Amniotic stem cell (primary cell): ENCODE measurements around the gene PPP1R3G.
"Not testable (repeated sequence)": the region's sequence is repeated elsewhere in the genome, so short reads cannot be mapped to it uniquely, and the experiment has no call there.

Experiments
- DNase-seq: peaks from one replicate; lab custom pipeline; 2025; lab: John Stamatoyannopoulos, UW

The PPP1R3G gene

DNA sequence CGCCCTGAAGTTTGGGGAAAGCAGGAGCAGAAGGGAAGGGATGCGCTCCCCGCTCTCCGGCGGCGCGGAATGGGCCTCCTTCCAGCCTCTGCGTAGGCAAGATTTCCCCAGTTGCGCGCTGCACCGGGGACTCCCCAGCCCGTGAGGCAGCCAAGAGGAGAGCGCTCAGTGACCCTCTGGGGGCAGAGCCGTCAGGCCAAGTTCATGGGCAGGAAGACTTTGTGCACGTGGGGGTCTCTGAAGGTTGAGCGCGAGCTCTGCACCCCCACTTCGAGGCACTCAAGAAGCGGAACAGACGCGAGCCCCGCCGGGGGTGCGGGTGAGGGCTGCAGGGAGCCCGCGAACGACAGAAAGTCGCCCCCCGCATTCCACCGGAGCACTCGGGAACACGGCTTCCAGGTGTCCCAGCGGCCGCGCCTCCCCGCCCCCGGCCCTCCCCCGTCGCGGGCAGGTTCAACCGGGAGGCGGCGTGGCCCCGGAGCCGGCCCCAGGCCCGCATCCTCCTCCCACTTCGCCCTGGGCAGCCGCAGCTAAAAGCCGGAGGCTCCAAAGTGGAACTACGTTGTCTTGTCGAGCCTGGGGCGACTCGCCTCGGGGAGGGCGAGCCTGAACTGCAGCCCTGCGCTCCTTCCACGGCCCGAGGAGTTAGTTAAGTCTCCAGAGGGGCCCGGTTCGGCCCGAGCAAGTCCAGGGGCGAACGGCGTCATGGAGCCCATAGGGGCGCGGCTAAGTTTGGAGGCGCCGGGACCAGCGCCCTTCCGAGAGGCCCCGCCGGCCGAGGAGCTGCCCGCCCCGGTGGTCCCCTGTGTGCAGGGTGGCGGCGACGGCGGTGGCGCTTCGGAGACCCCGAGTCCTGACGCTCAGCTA lies at the start of gene PPP1R3G:
PPP1R3G (plus strand) TSS at position 561 of the 867 bp plus-strand sequence; CDS start at position 706, 145 bp downstream.
- DNase-seq: no peak

DNA sequence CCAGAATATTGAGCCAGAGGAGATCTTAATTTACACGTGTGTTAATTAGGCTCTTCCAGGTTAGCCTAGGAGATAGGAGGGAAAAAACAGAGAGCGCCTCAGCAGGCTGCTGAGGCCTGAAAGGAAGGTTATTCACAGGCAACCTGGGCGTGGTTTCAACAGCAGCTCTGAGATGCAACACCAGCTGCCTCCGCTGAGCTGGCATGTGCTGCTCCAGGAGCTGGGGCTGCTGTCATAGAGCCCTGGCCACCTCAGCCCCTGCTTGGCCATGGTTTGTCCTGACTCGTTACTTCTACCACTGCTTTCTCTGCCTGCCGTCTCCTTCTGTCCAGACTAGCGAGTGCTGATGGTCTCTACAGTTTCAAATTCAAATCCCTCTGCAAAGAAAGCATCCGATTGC lies 48.9 kb upstream of the PPP1R3G start:
- no peak for DNase-seq

DNA sequence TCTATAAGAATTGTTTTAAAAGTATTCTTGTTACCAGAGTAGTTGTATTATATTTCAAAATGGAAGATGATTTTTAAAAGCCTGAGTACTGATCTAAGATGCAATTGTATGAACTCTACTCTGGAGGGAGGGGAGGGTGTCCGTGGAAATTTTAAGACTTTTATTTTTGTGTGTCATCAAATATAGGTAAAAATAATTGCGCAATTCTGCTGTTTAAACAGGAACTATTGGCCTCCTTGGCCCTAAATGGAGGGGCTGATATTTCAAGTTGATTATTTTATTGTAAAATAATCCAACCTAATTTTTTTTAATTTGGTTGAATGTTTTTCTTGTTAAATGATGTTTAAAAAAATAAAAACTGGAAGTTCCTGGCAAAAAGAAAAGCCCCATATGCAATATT lies 43.2 kb upstream of the PPP1R3G start:
- no peak for DNase-seq

DNA sequence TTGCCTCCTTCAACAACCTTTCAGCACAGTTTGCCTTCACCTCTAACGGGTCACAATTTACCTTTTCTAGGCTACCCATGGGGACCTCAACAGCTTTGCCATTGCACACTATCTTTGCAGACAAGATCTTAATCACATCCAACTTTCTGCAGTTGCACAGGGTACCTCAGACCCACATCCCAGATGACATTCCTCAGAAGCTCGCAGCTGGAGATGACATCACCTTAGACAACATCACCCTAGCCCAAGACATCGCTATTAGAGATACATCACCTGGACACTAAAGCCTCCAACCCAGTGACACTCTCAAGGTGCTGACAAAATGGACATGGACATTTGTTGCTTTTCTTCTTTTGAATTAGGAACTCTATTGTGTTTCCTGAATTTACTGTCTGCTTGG lies 42.7 kb upstream of the PPP1R3G start:
- DNase-seq: no peak

DNA sequence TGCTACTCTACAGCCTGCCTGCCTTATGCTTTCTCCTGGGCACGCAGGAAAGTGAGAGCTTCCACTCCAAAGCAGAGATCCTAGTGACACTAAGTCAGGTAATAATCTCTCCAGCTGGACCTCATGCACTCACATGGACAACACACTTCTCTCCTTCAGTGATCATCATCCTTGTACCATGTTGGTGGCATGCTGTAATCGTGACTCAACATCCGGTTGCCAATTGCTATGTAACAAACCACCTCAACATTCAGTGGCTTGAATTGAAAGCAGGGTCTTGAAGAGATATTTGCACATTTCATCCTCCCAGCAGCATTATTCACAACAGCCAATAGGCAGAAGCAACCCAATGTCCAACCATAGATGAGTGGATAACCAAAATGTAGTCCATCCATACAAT lies 40.3 kb upstream of the PPP1R3G start:
- DNase-seq: no peak

DNA sequence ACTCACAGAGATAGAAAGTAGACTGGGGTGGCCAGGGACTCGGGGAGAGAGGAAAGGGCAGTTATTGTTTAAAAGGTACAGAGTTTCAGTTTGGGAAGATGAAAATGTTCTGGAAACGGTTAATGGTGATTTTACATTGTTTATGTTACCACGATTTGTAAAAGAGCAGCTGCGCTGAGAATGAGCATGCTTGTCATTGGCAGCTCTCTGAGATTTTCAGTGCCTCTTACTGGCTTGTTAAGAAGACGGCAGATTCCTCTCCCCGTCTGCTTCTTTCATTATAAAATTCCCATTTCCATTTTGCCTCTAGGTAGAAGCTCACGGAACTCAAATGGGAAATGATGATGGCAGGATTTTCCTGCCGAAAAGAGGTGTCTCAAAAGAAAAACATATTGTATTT lies 39.7 kb upstream of the PPP1R3G start:
- no peak for DNase-seq

DNA sequence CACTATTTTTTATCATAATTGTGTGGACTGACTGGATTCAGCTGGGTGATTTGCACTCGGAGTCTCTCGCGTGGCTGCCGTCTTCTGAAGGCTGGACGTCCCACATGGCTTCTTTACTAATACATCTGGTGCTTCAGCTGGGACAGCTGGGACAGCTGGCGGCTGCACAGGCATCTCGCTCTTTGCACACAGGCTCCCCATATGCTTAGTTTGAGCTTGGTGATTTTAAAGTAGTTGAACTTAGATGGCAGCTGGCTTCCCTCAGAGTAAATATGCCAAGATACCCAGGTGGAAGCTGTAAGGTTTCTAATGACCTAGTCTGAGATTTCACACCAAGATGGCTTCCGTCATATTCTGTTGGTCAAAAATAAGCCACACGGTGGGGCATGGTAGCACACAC lies 38.7 kb upstream of the PPP1R3G start:
- DNase-seq: no peak

DNA sequence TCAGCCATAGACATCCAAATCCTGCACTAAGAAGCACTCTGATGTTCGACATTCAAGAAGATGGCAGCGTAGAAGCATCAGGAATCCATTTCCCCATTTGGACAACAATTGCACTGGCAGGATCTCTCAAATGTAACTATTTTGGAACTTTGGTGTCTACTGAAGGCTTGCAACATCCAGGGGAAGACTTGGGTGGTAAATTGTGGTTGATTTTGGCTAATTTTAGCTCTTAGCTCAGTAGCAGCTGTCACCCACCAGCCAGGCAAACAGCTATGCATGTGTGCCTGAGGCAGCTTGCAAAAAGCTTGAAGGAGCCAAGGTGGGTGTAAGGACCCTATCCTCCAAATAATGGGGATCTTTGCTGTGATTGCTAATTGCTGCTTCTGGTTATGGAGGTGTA lies 35.1 kb upstream of the PPP1R3G start:
- no peak for DNase-seq

DNA sequence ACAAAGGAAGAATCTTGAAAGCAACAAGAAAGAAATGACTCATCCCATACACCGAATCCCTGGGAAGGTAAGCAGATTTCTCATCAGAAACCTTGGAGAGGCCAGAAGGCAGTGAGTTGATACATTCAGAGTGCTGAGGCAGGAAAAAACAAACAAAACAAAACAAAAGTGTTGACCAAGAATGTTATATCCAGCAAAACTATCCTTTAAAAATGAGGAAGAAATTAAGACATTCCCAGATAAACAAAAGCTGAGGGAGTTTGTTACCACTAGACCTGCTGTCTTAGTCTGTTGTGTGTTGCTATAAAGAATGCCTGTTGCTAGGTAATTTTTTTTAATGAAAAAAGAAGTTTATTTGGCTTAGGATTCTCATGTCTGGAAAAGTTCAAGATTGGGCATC lies 33.7 kb upstream of the PPP1R3G start:
- DNase-seq: no peak

DNA sequence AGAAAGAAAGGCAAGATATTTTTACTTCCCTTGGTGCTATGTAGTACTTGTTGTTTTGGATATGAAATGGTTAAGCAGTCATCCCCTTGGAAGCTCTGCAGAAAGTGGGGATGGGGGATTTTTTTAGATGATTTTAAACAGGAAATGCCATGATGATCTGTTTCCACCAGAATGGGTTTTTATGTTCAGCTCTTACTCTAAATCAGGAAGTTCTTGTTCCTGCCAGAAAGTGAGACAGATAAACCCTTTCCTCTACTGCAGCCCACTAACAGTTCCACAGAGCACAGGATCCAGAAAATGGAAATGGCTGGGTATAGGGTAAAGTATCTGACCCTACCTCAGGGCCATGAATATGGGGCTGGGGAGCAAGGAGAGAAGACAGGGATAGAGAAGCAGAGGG lies 32.1 kb upstream of the PPP1R3G start:
- DNase-seq: no peak

DNA sequence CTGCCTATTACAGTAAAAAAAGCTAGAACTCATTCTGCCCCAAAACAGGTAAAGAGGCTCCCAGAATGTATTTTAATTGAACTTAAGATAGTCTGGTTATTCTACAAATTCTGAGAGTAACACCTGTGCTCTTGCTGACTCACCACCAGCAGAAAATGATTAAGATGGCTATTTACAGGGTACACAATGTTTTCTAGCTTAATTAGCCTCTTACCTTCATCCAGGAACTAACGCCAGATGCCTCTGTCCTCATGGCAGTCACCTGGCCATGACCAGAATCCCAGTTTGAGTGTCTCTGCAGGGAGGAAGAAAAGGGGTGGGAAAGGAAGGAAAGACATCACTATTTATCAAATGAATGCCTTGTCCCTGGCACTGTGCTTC lies 31.3 kb upstream of the PPP1R3G start:
- DNase-seq: no peak

DNA sequence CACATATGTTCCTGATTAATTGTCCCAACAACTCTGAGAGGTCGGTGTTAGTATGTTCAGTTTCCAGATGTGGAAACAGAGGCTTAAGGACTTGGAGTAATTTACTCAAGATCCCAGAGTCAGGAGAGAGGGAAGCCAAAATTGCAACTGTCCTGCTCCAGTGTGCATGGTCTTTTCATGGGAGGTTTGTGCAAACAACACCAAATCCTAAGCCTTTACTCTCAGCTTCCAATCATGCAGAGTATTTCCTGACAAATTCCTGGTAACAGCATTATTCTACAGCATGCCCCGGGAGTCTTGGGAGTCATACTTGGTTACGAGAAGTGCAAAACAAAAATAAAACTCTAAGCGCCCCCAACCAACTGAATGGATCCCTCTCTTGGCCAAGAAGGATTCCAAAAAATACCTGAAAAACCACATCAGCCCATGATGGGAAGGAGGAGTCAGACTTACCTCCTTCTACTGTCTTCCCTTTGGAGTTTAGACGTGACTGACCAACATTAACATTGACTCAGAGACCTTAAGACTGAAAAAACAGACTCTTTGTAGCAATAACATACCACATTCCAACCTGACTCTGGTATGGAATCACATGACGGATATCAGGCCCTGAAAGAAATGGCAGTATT lies 30.8 kb upstream of the PPP1R3G start:
- DNase-seq: no peak

DNA sequence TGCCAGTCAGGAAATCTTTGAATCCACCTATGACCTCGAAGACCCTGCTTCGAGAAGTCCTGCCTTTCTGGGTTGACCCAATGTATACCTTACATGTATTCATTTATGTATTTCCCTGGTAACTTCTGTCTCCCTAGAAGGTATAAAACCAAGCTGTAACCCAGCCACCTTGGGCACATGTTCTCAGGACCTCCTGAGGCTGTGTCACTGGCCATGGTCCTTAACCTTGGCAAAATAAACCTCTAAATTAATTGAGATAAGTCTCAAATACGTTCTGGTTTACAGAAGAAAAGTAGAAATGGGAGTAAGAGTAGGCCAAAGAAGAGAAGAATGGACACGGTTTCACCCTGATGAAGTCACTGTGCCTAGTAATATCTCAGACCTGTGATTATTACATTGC lies 30.0 kb upstream of the PPP1R3G start:
- no peak for DNase-seq

DNA sequence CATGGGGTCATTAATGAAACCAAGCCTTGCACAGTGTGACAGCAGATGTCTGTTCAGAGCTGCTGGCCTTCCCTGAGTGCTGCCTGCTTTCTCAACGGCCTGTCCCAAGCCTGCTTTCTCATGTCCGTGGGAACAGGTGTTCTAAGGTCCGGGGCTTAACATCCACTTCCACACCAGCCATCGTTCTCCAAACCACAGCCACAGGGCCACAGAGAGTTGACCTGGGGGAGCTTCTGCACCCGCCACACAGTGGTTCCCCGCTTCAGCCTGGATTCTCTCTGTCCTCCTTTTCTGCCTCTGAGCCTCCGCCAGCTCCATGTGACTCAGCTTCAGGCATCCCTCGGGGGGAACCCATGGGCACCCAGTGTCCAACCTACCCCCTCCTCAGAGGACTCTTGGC lies 26.9 kb upstream of the PPP1R3G start:
- no peak for DNase-seq

DNA sequence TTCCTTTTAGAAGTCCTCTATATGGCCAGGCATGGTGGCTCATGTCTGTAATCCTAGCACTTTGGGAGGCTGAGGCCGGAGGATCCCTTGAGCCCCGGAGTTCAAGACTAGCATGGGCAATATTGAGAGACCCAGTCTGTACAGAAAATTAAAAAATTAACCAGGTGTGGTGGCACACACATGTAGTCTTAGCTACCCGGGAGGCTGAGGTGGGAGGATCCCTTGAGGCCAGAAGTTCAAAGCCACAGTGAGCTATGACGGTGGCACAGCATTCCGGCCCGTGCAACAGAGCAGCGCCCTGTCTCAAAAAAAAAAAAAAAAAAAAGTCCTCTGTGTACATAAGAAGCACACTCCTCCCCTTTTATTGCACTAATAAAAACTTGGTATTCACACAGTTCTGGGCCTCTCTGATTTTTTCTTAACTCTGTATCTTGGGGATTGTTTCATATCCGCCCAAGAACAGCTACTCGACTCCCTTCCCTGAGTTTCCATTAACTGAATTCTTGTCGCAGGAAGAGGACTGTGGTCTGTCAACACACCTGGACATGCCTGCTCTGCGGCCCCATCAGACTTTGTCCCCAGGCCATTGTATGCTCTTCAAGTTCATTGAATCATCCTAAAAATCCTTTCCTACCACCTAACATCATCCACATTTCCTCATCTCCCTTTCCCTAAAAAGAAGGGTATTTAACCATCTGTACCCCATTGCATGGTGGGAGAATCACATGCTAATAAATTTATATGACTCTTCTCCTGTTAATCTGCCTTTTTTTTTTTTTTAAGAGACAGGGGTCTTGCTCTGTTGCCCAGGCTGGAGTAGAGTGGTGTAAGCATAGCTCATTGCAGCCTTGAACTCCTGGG lies 25.9 kb upstream of the PPP1R3G start:
- no peak for DNase-seq

DNA sequence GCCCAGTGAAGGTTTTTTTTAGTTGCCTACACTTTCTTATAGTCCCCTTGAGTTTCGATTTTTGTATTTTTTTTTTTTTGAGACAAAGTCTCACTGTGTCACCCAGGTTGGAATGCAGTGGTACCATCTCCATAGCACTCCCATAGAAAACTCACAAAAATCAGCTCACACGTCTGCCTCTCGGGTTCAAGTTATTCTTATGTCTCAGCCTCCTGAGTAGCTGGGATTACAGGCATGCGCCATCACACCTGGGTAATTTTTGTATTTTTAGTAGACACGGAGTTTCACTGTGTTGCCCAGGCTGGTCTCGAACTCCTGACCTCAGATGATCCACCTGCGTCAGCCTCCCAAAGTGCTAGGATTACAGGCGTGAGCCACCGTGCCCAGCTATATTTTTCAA lies 24.7 kb upstream of the PPP1R3G start:
- DNase-seq: not testable (repeated sequence)

DNA sequence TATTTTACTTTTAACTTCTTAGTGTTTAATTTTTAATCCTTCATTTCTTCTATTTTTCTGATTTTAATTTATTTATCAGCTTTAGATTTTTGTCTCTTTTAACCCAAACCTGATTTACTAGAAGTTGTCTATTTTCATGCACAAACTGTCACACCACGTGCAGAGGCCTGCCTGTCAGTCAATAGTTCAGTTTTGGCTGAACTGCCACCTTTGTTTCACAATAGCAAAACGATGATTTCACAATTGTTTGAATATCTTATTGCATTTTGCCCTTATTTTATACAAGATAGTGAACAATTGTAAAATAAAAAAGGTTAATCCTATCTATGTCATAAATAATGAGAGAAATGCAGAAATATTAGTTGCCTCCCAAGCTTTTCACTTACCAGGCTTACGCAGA lies 24.0 kb upstream of the PPP1R3G start:
- DNase-seq: no peak

DNA sequence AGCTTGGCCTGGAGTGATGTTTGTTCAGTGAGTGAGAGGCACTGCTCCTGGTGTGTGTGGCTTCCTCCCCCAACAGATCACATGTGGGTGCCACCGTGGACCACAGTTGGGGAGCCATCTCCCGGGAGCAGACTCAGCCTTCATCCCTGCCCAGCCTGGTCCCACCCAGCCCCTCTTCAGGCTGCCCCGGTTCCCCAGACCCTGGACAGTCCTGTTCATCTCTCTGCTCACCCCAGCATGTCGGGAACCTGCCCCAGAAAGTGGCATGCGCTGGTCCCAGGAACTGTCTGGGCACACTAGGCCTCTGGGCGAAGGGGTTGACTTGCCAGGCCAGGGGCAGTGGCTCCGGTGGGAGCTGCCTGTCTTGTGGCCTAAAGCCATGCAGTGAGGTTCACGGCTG lies 21.5 kb upstream of the PPP1R3G start:
- DNase-seq: no peak

DNA sequence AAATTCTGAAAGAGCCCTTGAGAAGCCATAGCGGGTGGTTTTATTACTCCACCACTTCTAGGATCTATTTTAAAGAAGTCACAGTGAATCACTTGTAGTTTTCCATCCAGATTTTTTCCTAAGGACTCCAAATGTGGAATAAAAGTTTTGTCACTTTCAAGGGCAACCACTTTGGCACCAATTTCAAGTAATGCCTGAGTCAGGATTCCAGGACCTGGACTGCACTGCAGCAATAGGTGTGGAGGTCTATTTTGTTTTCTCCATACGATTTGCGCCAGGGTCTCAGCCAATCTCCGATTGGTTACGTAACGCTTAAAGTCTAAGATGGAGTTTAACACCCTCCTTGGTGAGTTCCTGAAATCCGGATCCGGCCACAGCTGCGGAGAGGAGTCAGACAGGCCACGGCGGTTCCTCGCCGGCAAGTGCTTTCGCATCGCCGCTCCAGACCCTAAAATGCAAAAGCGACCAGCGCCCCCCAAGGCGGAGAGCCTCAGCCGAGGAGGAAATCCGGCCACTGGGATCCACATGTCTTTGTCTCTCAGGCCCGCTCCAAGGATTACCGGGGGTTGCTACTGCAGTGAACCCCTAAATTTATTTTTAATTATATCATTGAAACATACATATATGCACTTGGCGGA lies 18.6 kb upstream of the PPP1R3G start:
- DNase-seq: no peak

DNA sequence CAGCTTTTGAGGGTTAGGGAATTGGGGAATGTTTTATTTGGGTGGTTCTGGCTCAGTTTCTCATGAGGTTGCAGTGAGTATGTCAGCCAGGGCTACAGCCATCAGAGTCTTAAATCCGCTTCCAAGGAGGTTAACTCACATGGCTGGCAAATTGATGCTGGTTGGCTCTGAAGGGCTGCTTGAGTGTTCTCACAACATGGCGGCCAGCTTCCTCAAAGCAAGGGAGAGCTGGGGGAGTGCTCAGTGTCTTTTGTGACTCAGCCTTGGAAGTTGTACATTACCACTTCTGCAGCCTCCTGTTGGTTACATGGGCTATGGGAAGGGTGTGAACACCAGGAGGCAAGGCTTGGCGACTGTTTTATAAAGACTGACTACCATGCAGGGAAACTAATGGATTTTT lies 17.8 kb upstream of the PPP1R3G start:
- DNase-seq: no peak

DNA sequence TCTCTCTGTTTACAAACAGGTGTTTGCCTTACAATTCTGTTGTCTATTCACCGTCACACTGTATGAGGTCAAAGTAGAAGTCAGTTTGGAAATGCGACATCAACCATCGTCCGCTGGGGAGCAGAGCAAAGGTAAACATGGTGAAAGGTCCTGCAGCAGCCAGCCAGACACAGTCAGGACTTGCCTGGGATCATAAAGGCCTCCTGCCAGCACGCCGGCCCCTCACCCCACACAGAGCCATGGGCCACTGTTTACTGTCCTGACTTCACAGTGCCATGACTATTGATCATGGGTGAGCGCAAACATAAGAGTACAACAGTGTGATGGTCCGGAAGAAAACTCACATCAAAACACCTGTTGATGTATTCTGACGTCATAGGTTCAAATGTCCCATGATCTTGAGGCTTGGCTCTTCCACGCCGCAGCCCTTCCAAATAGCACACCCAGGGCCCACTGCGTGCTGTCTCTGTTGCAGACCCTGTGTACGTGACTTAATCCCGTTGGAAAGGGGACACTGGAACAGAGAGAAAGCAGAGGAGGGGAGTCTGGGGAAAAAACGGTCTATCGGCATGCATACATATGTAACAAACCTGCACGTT lies 16.9 kb upstream of the PPP1R3G start:
- no peak for DNase-seq

DNA sequence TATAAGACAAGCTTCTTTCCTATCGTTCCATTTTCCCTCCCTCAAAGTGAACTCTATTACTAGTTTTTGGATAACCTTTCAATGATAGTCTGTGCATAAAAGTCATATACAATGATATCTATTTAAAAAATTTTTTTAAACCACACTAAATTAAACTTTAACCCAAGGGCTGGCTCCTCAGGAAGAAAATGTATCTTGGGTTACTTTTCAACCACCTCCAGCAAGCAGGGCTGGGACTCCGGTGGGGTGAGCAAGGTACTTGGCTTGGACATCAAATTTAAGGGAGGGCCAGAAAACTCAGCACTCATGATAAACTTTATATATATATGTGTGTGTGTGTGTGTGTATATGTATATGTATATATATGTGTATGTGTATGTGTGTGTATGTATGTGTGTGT lies 13.9 kb upstream of the PPP1R3G start:
- DNase-seq: no peak
